ENCODE results near the gene BATF2. TPM values are rescaled to one million over a fixed set of nuclear protein-coding genes. Genes with fewer than 3 reads are reported as not detected.

Gene BATF2
- total and polyA plus RNA-seq, 12 donors, result 0.66 to 31.8 (median 1.7) TPM

- DNase-seq (peak; percentile 90 to 95), ATAC-seq (peak; percentile 89 to 96 (median 92))
- Histone ChIP-seq H3K4me3 (peak within 1 kb of the TSS; percentile 26 to 54 (median 48)), H3K27ac (peak within 1 kb of the TSS in 7 of 10 donors; percentile 17 to 69 (median 55)), H3K9me3 (no peaks in the 10 kb centered on the region), H3K27me3 (peaks cover 0 to 39% (median 4%) of the 10 kb centered on the region in 7 donors), H3K36me3 (no peaks in the 10 kb centered on the region), H3K4me1 (peaks cover 3 to 15% (median 10%) of the 10 kb centered on the region in 9 donors)
- intact Hi-C loops (cut with DNase I), result no loop called here
- 12% methylated on average over 57 to 67 of the region's 69 CpGs for WGBS, 2 donors
- no peak for TF ChIP-seq CTCF (IDR thresholded peaks at IDR 0.05)
These were observed 25.1 kb downstream of the BATF2 start, which contains the start of gene MAJIN for GRCh38 chr11:64971421-64972233. Gene MAJIN, minus strand, starts transcription at chr11:64972108. Its CDS starts 12,703 bp downstream, at chr11:64959405.

GRCh38 chr11:64970731-64971151 lies 26.0 kb downstream of the BATF2 start:
- H3K9me3 ChIP-seq, result no peaks in the 10 kb centered on the region
- peaks cover 0 to 39% (median 4%) of the 10 kb centered on the region in 7 donors for H3K27me3 ChIP-seq
- 90 to 92% methylated on average over 8 of the region's 8 CpGs for WGBS, 2 donors
- ATAC-seq, result no peak
- DNase-seq, result no peak
- intact Hi-C loops (cut with DNase I), result no loop called here
- H3K4me1 ChIP-seq, result peaks cover 3 to 15% (median 10%) of the 10 kb centered on the region in 9 donors
- no peak for TF ChIP-seq CTCF (IDR thresholded peaks at IDR 0.05)
- no peak overlapping the region for H3K27ac ChIP-seq
- H3K4me3 ChIP-seq, result no peak overlapping the region
- H3K36me3 ChIP-seq, result no peaks in the 10 kb centered on the region

- no peak for TF ChIP-seq CTCF (IDR thresholded peaks at IDR 0.05)
- Histone ChIP-seq H3K4me3 (no peak overlapping the region), H3K27me3 (peaks cover 0 to 27% (median 0%) of the 10 kb centered on the region in 7 donors), H3K27ac (no peak overlapping the region), H3K36me3 (no peaks in the 10 kb centered on the region), H3K9me3 (no peaks in the 10 kb centered on the region), H3K4me1 (peaks cover 3 to 15% (median 10%) of the 10 kb centered on the region in 9 donors)
- DNase-seq (no peak), ATAC-seq (no peak)
- intact Hi-C loops (cut with DNase I), result no loop called here
- 43 to 47% methylated on average over 5 of the region's 5 CpGs for WGBS, 2 donors
These were observed 27.6 kb downstream of the BATF2 start for GRCh38 chr11:64969209-64969608.

- TF ChIP-seq CTCF (IDR thresholded peaks at IDR 0.05), result no peak
- no peak for DNase-seq
- H3K27ac ChIP-seq, result no peak overlapping the region
- no peaks in the 10 kb centered on the region for H3K9me3 ChIP-seq
- H3K36me3 ChIP-seq, result no peaks in the 10 kb centered on the region
- no peak for ATAC-seq
- intact Hi-C loops (cut with DNase I), result no loop called here
- peaks cover 3 to 11% (median 9%) of the 10 kb centered on the region in 9 donors for H3K4me1 ChIP-seq
- WGBS, 2 donors, result 86 to 94% methylated on average over 3 of the region's 3 CpGs
- peaks cover 0 to 10% (median 0%) of the 10 kb centered on the region in 7 donors for H3K27me3 ChIP-seq
- H3K4me3 ChIP-seq, result no peak overlapping the region
These were observed 29.4 kb downstream of the BATF2 start for GRCh38 chr11:64967375-64967774.
